NCI-H146 treated with DMSO at 0.1 percent for 48 hours (cell line): ENCODE results near the gene ZRANB2.

Source experiments
- DNase-seq: peaks from one replicate; lab custom pipeline; 2025; ENCODE audit not compliant: unreplicated experiment; lab: John Stamatoyannopoulos, UW

Gene ZRANB2

DNA sequence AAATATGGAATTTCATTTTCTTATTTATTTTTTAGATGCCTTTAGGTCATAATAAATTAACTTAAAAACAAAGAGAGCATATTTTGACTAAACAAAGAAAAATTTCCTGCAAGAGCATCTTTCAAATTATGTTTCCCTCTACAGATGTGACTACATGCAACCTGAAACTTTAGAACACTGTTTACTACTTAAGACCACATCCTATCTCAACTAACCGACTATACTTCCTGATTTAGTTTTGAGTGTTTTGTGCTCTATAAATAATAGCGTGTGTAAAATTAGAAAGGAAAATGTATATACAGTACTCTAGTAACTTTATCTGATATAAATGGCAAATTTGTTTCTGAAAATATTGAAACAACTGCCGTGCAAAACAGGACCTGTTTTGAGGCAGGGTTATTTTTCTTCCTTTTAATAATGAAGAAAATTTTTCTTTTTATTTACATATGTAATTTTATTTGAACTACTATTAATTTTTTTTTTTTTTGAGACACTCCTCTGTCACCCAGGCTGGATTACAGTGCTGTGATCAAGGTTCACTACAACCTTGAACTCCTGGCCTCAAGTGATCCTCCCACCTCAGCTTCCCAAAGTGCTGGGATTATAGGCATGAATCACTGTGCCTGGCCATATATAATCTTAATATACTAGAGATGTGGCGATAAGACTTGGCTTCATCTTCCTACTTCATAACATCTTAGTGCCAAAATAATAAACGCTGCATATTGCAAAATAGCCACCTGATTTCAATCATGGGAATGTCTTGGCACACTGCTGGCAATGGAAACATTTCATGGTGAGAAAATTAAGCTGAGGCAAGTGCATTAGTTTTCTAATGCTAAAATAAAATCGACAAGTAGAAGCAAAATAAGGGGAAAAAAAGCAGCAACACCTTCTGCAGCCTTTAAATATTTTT, 12.3 kb downstream of the ZRANB2 start:
- no peak for DNase-seq

- no peak for DNase-seq
Measured at GRCh38 chr1:71054791-71055190, 26.0 kb downstream of the ZRANB2 start.

DNA sequence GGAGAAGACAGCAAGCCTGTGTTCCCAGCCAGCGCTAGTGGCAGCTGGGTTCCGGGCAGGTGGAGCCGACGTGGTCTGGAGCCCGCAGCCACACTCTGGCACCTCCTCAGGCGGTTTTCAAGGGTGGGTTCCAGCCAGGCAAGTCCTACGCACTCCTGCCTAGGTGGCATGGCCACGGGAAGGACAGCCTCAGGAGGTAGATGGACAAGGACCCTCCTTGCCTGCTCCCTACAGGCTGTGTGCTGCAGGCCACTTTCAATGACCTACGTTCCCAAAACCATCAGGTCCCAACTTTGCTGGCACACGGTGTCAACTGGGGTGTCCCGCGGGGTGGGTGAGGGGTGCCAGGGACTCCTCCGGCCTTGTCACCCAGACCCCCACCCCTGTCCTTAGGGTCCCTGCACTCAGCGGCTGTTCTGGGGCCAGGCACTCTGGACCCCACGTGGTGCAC, 26.5 kb downstream of the ZRANB2 start:
- no peak for DNase-seq

DNA sequence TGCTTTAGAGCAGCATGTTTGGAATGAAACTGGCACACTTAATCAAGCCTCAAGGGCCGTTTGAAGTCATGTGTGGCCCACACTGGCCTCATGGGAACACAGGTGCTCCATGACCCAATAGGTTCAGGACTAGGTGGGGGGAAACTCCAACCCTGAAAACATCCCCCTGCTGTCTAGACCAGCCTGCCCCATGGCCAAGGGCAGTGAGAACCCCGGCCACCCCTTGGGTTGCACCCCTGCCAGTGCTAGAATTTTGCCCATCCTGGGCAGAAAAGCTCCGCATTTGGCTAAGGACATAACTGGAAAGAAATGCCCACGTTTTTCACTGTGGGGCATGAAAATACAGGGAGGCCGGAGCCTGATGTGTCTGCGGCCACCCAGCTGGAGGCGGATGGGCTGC, 27.1 kb downstream of the ZRANB2 start:
- DNase-seq = no peak

- no peak for DNase-seq
Measured at GRCh38 chr1:71053146-71053545, 27.7 kb downstream of the ZRANB2 start.

GRCh38 chr1:71049951-71050598, 30.8 kb downstream of the ZRANB2 start:
- DNase-seq = peak; percentile 50

- DNase-seq = peak; percentile 67
Measured at GRCh38 chr1:71047635-71048607, 32.9 kb downstream of the ZRANB2 start, which contains the start of gene PTGER3. Gene PTGER3 (minus strand): TSS chr1:71047816. CDS start chr1:71047577, 239 bp downstream.

DNA sequence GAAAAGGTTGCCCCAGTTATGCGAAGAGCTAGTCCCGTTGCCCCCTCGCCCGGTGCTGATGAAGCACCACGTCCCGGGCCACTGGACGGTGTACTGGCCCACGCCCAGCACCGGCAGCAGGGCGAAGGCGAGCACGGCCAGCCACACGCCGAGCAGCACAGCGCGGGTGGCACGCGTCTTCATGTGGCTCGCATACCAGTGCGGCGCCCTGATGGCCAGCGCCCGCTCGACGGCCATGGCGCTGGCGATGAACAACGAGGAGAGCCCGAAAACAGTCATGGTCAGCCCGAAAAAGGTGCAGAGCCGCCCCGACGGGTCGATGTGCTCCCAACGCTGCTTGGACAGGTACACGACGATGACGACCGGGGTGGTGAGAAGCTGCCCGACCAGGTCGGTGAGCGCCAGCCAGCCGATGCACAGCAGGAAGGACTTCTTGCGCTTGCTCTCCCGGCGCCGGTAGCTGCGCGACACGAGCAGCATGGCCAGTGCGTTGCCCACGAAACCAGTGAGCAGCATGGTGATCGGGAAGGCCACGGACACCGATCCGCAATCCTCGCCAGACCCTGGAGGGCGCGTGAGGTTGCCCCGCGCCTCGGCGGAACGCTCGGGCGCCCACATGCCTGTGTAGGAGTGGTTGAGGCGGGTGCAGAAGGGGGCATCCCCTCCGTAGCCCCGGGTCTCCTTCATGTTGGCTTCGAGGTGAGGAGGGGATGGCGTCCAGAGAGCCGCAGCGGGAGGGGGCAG, 33.8 kb downstream of the ZRANB2 start:
- DNase-seq = no peak

DNA sequence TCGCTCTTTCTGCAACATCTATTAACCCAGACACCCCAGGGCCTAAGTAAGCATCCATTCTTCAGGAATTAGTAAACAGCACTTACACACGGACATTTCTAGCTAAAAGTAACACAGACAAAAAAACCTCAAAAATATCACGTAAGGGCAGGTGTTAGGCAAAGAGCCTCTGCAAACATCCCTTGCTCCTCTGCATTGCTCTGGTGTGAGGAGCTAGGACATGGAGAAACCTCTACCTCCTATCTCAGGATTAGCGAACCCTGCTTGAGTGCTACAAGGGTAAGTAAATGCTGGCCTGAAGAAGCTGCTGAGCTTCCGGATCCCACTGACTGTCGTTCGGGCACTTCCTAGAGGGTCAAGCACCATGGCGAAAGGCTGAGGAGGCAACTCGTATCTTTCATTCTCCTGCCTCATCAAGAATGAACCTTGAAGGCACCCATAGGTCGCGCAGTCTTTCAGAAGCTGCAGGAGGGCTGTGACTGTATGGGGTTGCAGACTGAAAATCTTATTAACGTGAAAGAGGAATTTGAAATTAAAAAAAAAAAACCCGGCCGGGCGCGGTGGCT, 35.3 kb downstream of the ZRANB2 start:
- no peak for DNase-seq

- DNase-seq = no peak
Measured at GRCh38 chr1:71044833-71045232, 36.0 kb downstream of the ZRANB2 start.

DNA sequence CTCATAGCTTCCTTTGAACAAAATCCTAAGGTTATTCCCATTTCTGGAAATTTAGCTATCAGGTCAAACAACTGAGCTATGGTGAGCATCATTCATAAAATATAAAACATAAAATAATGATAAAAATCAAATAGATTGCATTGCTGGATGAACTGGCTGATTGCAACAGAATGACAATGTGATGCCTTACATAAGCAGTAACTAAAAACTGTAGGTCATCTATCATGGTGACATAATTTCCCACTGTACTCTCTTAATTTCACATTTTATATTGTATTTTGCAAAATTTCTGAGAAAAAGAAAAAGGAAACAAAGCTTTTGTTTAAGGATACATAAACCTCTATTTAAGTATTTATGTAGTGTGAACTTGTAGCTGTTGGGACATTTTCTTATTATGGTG, 37.8 kb downstream of the ZRANB2 start:
- no peak for DNase-seq

GRCh38 chr1:71041806-71042205, 39.0 kb downstream of the ZRANB2 start:
- no peak for DNase-seq

GRCh38 chr1:71039661-71040262, 41.1 kb downstream of the ZRANB2 start:
- no peak for DNase-seq

DNA sequence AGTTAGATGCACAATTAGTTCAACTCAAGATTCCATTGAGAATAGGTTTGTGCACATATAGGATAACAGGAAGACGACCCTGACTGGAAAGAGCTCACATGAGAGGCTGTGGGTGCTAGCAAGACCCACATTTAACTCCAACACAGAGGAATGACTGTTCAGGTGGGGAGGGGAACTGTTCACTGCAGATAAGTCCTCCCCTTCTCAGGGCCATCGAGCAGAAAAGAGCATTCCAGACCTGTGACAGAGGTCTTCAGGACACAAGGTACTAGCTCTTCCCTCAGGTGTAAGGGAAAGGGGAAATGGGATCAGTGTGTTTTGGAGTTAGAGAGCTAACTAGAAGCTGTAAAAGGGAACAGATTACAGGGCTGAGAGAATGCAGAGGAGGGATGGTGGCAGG, 41.9 kb downstream of the ZRANB2 start:
- DNase-seq = no peak

DNA sequence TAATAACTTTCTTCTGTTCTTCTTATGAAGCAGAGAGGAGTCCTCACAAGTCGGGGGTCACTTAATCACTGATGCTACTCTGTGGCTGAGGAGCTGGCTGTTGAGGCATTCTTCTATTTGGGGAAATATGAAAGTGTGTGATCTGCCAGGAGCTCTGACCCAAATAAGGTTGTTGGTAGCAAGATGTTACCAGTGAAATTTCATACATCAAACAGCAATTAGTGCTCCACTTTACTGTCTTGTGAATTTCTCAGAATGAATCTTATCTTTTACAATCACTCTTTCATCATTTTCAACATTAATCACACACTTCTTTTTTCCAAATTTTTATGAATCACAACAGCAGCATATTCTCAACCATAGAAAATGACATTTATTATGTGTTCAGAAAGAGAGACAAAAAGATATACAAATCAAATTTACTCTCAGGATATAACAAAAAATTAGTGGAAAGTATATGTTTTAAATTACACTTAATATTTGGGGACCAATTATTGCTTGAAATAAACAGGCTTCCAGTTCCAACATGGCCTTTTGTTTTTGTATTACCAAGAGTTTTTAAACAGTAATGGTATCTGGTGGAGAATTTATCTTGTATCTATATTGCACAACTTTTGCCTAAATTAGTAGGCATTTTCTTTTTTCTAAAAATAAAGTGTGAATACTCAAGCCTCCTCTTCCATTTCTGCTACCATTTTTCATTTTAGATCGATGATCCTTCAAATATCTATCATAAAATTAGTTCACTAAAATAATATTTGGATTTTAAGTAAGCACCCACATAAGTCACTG, 42.8 kb downstream of the ZRANB2 start:
- DNase-seq = no peak

GRCh38 chr1:71037066-71037465, 43.8 kb downstream of the ZRANB2 start:
- DNase-seq = no peak

DNA sequence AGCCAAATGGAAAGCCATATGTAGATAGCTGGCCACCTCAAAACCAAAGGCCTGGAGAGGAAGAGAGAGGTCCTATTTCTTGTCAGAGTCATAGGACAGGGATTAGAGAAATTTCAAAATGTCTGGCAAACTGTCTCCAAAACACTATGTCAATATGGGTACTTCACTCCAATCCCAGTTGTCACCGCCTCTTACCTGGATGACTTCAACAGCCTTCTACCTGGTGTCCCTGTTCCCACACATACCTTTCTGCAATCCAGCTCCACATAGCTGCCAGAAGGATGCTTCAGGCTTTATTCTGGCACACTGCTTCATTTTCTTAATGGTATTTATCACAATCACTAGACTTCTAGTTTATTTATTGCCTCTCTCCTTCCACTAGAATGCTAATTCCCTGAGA, 47.7 kb downstream of the ZRANB2 start:
- no peak for DNase-seq

GRCh38 chr1:71031426-71031825, 49.4 kb downstream of the ZRANB2 start:
- DNase-seq = no peak

DNA sequence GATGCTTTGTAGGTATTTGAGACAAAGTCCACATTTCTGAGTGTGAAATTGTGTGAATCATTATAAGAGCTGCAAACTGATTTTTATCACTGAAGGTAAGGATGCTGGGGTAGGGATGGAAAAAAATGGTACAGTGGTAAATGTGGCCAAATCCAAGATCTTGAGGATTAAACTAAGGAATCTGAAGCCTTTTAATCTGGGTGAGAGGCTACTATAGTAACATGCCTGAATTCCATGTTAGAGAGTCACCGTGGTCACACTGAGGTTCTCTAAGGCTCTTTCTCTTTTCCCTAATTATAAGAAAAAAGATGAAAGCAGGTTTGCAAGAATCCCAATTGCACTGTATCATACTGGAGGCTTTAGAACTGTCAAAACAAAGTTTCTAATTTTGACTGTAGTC, 50.8 kb downstream of the ZRANB2 start:
- no peak for DNase-seq
